Smooth muscle cell of the brain vasculature (primary cell): ENCODE data around the gene OLIG2.

ENCODE experiments used
- DNase-seq: peaks from one replicate; pipeline ENCODE4 v3.0.0-alpha.2; 2012; ENCODE audit warnings: low read depth, low spot score

OLIG2 gene

GRCh38 chr21:33032434-33033047 is 6.8 kb downstream of the OLIG2 start:
- DNase-seq: no peak

- no peak for DNase-seq
Measured at GRCh38 chr21:33033094-33033951, 7.6 kb downstream of the OLIG2 start.

- DNase-seq: no peak
Measured at GRCh38 chr21:33033961-33034413, 8.3 kb downstream of the OLIG2 start.

- DNase-seq: no peak
Measured at GRCh38 chr21:33035147-33035546, 9.4 kb downstream of the OLIG2 start.

GRCh38 chr21:33036430-33037162 is 10.9 kb downstream of the OLIG2 start:
- no peak for DNase-seq

GRCh38 chr21:33037501-33037900 is 11.8 kb downstream of the OLIG2 start:
- no peak for DNase-seq

- DNase-seq: no peak
Measured at GRCh38 chr21:33039536-33039935, 13.8 kb downstream of the OLIG2 start.

- DNase-seq: no peak
Measured at GRCh38 chr21:33040215-33040614, 14.5 kb downstream of the OLIG2 start.

GRCh38 chr21:33041981-33042380 is 16.2 kb downstream of the OLIG2 start:
- DNase-seq: no peak

GRCh38 chr21:33042812-33043211 is 17.1 kb downstream of the OLIG2 start:
- peak; percentile 70 for DNase-seq

- DNase-seq: no peak
Measured at GRCh38 chr21:33046455-33046854, 20.7 kb downstream of the OLIG2 start.

- DNase-seq: no peak
Measured at GRCh38 chr21:33047231-33047630, 21.5 kb downstream of the OLIG2 start.

GRCh38 chr21:33051925-33052324 is 26.2 kb downstream of the OLIG2 start:
- no peak for DNase-seq

- DNase-seq: no peak
Measured at GRCh38 chr21:33053951-33054350, 28.2 kb downstream of the OLIG2 start.

- no peak for DNase-seq
Measured at GRCh38 chr21:33055991-33056390, 30.3 kb downstream of the OLIG2 start.

- DNase-seq: no peak
Measured at GRCh38 chr21:33057385-33057940, 31.7 kb downstream of the OLIG2 start.

- no peak for DNase-seq
Measured at GRCh38 chr21:33058527-33058926, 32.8 kb downstream of the OLIG2 start.

GRCh38 chr21:33058957-33059356 is 33.2 kb downstream of the OLIG2 start:
- DNase-seq: no peak

- DNase-seq: no peak
Measured at GRCh38 chr21:33059380-33059841, 33.7 kb downstream of the OLIG2 start.

GRCh38 chr21:33061233-33061632 is 35.5 kb downstream of the OLIG2 start:
- no peak for DNase-seq

- DNase-seq: no peak
Measured at GRCh38 chr21:33063375-33063883, 37.7 kb downstream of the OLIG2 start.
